ENCODE data around the gene ZNF576. TPM values are rescaled to one million over a fixed set of nuclear protein-coding genes. Genes with fewer than 3 reads are reported as not detected.

ZNF576 gene
- total and polyA plus RNA-seq, 2 of the 4 experiments (the other 2 are of a cell fraction), result 13.8 to 19.5 TPM

DNA sequence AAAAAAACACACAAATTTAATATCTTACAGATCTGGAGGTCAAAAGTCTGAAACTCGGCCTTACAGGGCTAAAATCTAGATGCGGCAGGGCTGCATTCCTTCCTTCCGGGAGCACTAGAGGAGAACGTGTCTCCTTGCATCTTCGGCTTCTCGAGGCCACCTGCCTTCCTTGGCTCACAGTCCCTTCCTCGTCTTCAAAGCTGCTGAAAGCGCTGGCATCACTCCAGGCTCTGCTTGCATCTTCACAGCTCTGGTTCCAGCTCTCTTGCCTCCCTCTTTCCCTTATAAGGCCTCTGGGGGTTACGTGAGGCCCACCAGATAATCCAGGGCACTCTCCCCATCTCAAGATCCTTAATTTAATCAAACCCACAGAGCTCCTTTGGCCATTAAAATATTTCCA lies 31.6 kb upstream of the ZNF576 start:
- dilution Hi-C loops (cut with HindIII; ENCODE audit: low sequenced_read_pairs, unreplicated experiment), result no loop called here

More for the DNA sequence above, 31.6 kb upstream of the ZNF576 start:
- Histone ChIP-seq H2BK15ac (ENCODE audit: low read depth, low read length) (no peak overlapping the region), H4K8ac (ENCODE audit: low read depth in 2 of 2, low read length in 2 of 2) (no peak overlapping the region), H3K23ac (ENCODE audit: low read depth, low read length) (no peak overlapping the region), H2BK20ac (ENCODE audit: low read depth, low read length) (0 out of 2 replicates have a peak overlapping the region, but pooled peaks have one; percentile 25), H3K27me3 (ENCODE audit: control insufficient read depth, insufficient read depth, low read length) (no peaks in the 10 kb centered on the region), H3K9me3 (ENCODE audit: control insufficient read depth, insufficient read depth, low read length) (no peaks in the 10 kb centered on the region), H3K27ac (ENCODE audit: insufficient read depth, low read length) (no peak overlapping the region), H2AK5ac (ENCODE audit: low read depth, low read length) (no peak overlapping the region), H3K79me1 (ENCODE audit: low read depth in 1 of 2, low read length in 2 of 2) (peaks cover 24 to 62% of the 10 kb centered on the region in 2 experiments), H3K4me1 (ENCODE audit: control insufficient read depth, insufficient read depth, low read length) (peaks cover 3% of the 10 kb centered on the region; the same call in 1 of the 2 replicates), H2BK5ac (ENCODE audit: low read depth, low read length, poor library complexity, severe bottlenecking) (no peak overlapping the region), H3K56ac (ENCODE audit: extremely low read depth, insufficient read depth, low read length) (no peak overlapping the region), H2BK120ac (ENCODE audit: low read depth, low read length) (no peak overlapping the region), H4K5ac (ENCODE audit: low read depth, low read length) (no peak overlapping the region), H3K4me2 (ENCODE audit: low read depth, low read length) (no peak overlapping the region), H4K20me1 (ENCODE audit: insufficient read depth, low read length) (peaks cover 6% of the 10 kb centered on the region; the same call in 1 of the 2 replicates), H3K4ac (ENCODE audit: low read depth, low read length) (no peak overlapping the region), H4K91ac (ENCODE audit: insufficient read depth, low read depth, low read length) (no peak overlapping the region), H3K14ac (replicated peaks; ENCODE audit: low read depth, low read length) (no peak overlapping the region), H3K18ac (ENCODE audit: low read depth, low read length) (no peak overlapping the region), H2AK9ac (replicated peaks; ENCODE audit: low read depth, low read length, poor library complexity) (no peak overlapping the region), H3K9me1 (ENCODE audit: insufficient read depth, low read length) (peaks cover 29% of the 10 kb centered on the region), H3K9ac (ENCODE audit: low read depth, low read length) (no peak overlapping the region), H2AFZ (replicated peaks; ENCODE audit: low read length, poor library complexity) (no peak overlapping the region), H3K4me3 (ENCODE audit: insufficient read depth, low read depth, low read length) (no peak overlapping the region), H3K36me3 (ENCODE audit: control insufficient read depth, insufficient read depth, low read length) (peaks cover 9% of the 10 kb centered on the region)
- TF ChIP-seq MAZ (IDR thresholded peaks at IDR 0.05; ENCODE audit: borderline replicate concordance, low read depth, low read length) (no peak), RAD21 (IDR thresholded peaks at IDR 0.05; ENCODE audit: low read length) (no peak), FOS (IDR thresholded peaks at IDR 0.05; ENCODE audit: low read depth, low read length) (no peak), CEBPB (IDR thresholded peaks at IDR 0.05; ENCODE audit: low read depth, low read length) (no peak), RCOR1 (IDR thresholded peaks at IDR 0.05; ENCODE audit: insufficient replicate concordance, low read length) (no peak), POLR2A (IDR thresholded peaks at IDR 0.05; ENCODE audit: low read depth, low read length) (no peak)
- ATAC-seq (ENCODE audit: low read depth) (no peak), DNase-seq (no peak)
- intact Hi-C loops (cut with micrococcal nuclease), result no loop called here
- 81% methylated on average over 8 of the region's 9 CpGs; no CpG with 5 or more reads in 1 of the 2 experiments for WGBS, 2 experiments (ENCODE audit: extremely low coverage in 2 of 2, insufficient read length in 1 of 2)
- in situ Hi-C loops (cut with MboI; ENCODE audit: low sequenced_read_pairs), result no loop called here
- ChIA-PET POLR2A (ENCODE audit: unreplicated experiment) (no interaction called here), CTCF (no interaction called here)
- BruUV-seq (replicated peaks), result no TSS peak

Measured in IMR-90 (cell line).